Left lobe of liver (tissue), 2 donors: ENCODE measurements around the gene GCA. TPM values are rescaled to one million over a fixed set of nuclear protein-coding genes. Genes with fewer than 3 reads are reported as not detected.

Experiments
- ATAC-seq: fragments of 200-7000 bp; cut with Tn5 transposase; one replicate; pipeline ENCODE4 v1.9.1; 2020; ENCODE audit warnings: mild to moderate bottlenecking, moderate library complexity
- DNase-seq: peaks from one replicate; pipeline ENCODE4 v3.0.0-alpha.2; 2020; ENCODE audit warnings: low spot score
- total RNA-seq: library from RNA; stranded (reverse); gene quantifications from one replicate; pipeline ENCODE4 v1.2.1, GENCODE V29; 2021
- donor health status: DM: no; HTN: no; CAD: no; lungs with moderate emphysema.
- donor health status: DM: no; HTN: yes; CAD: no.

GCA gene
- total RNA-seq, 1 donor from 2014 or later: 7.3 TPM

DNA sequence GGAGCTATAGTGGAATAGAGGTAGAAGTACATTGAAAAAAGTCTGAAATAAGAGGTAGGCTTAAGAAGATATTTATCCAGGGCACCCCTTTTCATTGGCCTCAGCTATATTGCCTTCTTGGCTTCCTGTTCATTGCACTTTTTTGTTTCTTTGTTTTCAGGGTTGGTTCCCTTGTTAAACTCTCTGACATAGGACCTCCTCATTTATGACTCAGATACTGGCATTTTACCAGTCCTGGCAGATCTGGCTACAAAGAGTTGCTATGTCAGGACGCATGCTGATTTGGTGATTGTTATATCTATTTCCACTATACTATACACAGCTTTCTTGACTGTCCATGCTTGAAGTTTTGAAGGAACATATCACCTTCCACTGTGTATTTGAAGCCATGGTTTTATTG lies 60.0 kb downstream of the GCA start:
- DNase-seq (no peak), ATAC-seq (no peak)

Other genes with a start within 250 kb of the GCA start
- gene GCG, start 191.9 kb upstream of the GCA start, total RNA-seq: not detected
- gene FAP, start 100.7 kb upstream of the GCA start, total RNA-seq: 0.58 TPM
- 9.4 TPM for gene IFIH1, start 25.4 kb upstream of the GCA start, total RNA-seq